ENCODE results near the gene P2RX7.

P2RX7 gene

GRCh38 chr12:121111684-121112083 lies 21.0 kb upstream of the P2RX7 start:
- DNase-seq: no peak

DNA sequence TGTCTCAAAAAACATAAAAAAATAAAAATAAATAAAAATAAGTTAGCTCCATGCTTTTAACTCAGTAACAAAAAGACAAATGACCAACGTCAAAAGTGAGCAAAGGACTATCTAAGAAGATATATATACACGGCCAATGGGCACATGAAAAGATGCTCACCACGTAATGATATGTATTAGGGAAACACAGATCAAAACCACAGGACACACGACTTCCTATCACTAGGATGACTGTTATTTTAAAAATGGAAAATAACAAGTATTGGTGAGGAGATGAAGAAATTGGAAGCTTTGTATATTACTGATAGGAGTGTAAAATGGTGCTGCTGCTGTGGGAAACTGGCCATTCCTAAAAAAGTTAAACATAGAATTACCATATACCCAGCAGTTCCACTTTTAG lies 20.2 kb upstream of the P2RX7 start:
- DNase-seq: no peak

DNA sequence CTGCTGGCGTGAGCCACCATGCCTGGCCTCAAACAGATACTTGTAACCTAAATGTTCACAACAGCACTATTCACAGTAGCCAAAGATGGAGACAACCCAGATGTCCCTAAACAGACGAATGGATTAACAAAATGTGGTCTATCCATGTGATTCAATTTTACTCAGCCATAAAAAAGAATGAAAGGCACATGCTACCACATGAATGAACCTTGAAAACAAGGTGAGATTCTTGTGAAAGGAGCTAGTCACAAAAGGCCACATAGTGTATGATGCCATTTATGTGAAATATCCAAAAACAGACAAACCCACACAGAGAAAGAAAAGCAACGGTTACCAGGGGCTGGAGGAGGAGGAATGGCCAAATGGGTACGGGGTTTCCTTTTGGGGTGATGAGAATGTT lies 19.6 kb upstream of the P2RX7 start:
- DNase-seq: no peak

- DNase-seq: no peak
These were observed 18.5 kb upstream of the P2RX7 start for GRCh38 chr12:121114019-121114639.

- DNase-seq: no peak
These were observed 17.9 kb upstream of the P2RX7 start for GRCh38 chr12:121114806-121115205.

DNA sequence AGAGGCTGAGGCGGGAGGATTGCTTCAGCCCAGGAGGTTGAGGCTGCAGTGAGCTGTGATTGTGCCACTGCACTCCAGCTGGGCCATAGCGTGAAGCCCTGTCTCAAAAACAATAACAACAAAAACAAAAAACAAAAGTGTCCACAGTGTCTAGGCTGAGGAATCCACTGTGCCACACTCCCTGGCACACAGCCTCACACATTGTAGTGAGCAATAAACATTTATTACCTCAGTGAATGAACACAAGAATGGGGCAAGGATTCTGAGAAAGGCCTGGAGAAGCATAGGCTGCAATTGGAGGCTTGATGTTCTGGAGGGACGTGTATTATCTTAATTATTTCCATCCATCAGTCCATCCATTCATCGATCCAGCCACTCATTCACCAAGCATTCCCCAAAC lies 17.1 kb upstream of the P2RX7 start:
- no peak for DNase-seq

- DNase-seq: no peak
These were observed 16.1 kb upstream of the P2RX7 start for GRCh38 chr12:121116318-121117225.

DNA sequence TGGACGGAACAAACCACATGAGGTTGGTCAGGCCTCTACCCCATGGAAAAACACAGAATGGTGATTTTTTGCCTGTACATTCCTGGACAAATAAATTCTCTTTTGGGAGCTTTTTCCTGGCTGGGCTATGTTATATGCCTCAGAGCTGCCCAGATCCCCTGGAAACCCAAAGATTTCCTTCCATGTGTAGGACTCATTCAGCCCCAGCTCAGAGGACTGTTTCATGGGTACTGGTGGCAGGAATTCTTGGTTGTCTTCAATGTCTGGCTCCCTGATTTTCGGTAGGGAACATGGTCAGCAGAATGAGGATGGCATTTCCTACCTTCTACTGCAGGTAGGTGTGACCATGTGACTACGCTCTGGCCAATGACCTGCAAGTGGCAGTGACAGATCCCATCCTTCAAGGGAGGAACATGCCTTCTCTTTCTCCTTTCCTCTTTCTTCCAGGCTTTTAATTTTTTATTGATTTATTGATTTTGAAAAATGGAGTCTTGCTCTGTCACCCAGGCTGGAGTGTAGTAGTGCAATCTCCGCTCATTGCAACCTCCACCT lies 15.4 kb upstream of the P2RX7 start:
- no peak for DNase-seq

- DNase-seq: no peak
These were observed 12.4 kb upstream of the P2RX7 start for GRCh38 chr12:121120323-121120722.

DNA sequence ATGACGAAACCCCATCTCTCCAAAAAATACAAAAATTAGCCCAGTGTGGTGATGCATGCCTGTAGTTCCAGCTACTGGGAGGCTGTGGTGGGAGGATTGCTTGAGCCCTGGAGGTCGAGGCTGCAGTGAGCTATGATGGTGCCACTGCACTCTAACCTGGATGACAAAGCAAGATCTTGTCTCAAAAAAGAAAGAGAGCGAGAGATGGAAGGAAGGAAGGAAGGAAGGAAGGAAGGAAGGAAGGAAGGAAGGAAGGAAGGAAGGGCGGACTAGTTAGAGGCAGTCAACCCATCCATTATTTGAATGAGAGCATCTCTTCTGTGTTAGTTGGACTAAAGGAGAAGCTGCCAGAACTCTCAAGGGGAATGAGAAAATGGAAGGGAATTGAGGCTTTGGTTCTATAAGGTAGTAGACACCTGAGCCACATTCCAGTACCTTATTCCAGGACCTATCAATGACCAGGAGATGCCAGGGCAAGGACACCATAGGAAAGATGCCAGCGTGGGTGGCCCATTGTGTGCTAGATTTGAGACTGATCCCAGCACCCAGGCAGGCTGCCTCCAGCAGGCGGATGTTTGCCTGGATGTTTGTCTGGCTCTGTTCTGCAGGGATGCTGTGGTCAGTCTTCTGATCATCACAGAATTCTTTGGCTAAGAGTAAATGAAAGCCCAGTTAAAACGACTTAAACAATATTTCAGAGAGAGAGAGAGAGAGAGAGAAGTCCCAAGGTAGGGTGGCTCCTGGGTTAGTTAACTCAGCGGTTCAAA lies 11.5 kb upstream of the P2RX7 start:
- DNase-seq: no peak

DNA sequence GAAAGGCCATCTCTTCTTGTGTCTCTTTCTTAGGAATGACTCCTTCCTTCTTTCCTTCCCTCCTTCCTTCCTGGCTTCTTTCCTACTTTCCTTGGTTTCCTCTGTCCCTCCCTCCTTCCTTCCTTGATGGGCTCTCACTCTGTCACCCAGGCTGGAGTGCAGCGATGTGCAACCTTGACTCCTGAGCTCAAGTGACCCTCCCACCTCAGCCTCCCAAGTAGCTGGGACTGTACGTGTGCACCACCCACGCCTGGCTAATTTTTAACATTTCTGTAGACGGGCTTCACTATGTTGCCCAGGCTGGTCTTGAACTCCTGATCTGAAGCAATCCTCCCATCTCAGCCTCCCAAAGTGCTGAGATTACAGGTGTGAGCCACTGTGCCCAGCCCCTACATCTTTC lies 10.9 kb upstream of the P2RX7 start:
- no peak for DNase-seq

DNA sequence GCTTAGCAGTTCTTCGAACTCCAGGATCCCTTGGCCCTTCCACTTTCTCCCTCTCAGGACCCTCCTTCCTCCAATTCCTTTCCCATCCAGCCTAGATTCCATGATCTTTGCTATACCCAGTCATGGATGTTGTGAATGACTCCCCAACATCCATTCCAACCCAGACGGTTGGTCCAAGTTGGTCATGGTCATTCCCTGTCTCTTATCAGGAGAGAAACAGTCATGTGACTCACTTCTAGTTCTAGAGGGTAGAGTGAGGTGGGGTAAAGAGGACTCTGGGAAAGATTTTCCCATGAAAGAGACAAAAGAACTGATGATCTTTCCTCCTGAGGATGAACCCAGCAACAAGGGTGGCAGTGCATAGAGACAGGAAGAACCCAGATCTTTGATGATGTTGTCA lies 9.2 kb upstream of the P2RX7 start:
- no peak for DNase-seq

GRCh38 chr12:121124402-121125109 lies 8.1 kb upstream of the P2RX7 start:
- no peak for DNase-seq

GRCh38 chr12:121127501-121127900 lies 5.2 kb upstream of the P2RX7 start:
- DNase-seq: no peak

DNA sequence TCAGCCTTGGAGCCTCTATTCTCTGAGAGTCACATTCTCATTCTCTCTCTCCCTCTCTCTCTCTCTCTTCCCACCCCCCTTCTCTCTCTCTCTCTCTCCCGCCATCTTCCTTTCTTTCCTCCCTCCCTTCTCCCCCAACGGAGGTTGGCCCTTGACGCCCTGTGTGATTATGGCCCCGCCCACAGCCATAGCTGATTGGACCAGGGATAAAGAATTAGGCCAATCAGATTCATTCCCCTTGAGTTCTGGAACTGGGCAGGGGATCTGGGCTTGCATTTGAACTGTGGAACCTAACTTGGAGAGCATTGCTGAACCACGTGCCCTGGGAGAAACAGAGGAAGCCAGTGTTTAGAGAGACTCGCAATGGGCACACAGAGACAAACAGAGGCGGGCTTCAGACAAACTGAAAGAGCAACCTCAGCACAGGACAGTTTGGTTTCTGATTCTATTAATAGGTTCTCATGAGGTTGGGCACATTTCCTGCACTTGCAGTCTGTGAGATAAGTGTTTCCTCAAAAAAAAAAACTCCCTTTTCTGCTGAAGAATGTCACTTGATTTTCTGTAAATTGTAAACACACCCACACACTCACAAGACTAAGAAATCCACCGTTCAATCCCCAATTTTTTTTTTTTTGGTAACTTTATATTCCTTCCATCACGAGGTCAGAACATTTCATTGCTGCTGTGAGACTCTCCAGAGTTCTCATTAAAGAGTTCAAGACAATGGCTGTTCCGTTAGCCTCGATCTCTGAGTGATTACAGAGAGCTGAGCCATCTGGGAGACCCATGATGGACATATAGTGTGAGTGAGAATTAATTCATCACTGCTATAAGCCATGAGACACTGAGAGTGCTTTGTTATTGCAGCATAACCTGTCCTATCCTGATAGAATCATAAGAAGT lies 3.5 kb upstream of the P2RX7 start:
- DNase-seq: no peak

GRCh38 chr12:121129811-121130147 lies 2.9 kb upstream of the P2RX7 start:
- no peak for DNase-seq

GRCh38 chr12:121130866-121131373 lies 1.8 kb upstream of the P2RX7 start:
- no peak for DNase-seq

GRCh38 chr12:121131941-121132341 lies 735 bp upstream of the P2RX7 start:
- no peak for DNase-seq

- DNase-seq: no peak
These were observed 1.2 kb downstream of the P2RX7 start for GRCh38 chr12:121133838-121134237.

- DNase-seq: no peak
These were observed 2.6 kb downstream of the P2RX7 start for GRCh38 chr12:121135320-121135719.

DNA sequence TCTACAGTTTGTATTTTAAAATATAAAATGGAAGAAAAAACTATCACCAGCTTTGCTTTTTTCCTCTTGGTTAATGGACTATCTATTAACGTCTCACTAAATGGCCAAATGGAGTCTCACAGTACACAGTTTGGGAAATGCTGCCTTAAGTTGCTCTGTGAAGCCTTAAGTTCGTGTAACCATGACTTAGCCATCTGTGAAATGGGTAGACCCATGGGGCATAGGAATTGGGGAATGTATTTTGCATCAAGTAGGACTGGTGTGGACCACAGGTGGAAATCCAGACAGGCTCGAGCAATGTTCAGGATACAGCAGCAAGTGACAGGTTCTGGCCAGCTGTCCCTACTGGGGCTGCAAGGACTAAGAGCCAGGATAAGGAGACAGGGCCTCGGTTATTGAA lies 4.8 kb downstream of the P2RX7 start:
- no peak for DNase-seq

- DNase-seq: no peak
These were observed 5.6 kb downstream of the P2RX7 start for GRCh38 chr12:121138284-121138683.
